HCT116 (cell line): ENCODE results near the gene RNF126. TPM values are rescaled to one million over a fixed set of nuclear protein-coding genes. Genes with fewer than 3 reads are reported as not detected.

Experiments
- ATAC-seq: fragments of 200-7000 bp; cut with Tn5 transposase; 2 replicates; pipeline ENCODE4 v1.9.1; 2020; ENCODE audit warnings: mild to moderate bottlenecking, moderate library complexity
- BruUV-seq: library from RNA; stranded (reverse); fragments of 400-500 nt; replicated peaks from 2 replicates; lab custom pipeline; 2021; lab: Mats Ljungman, UMichigan
- CTCF ChIA-PET: fragments of 300-600 bp; sonication (Branson Sonifier 250); formaldehyde crosslinking; loops from one replicate; lab custom pipeline; 2021; ENCODE audit warnings: antibody characterized with exemption; lab: Charles Lee
- POLR2A ChIA-PET: fragments of 300-600, 350-600 bp; sonication (Branson Sonifier 250); formaldehyde crosslinking; loops from one replicate; lab custom pipeline; 2021; ENCODE audit warnings: antibody characterized with exemption; lab: Charles Lee
- RAD21 ChIA-PET, 2 experiments: fragments of 300-600 bp; sonication (Branson Sonifier 250); formaldehyde crosslinking; loops; one replicate each; lab custom pipeline; 2023; ENCODE audit warnings: low total read pairs in 2 of 2; ENCODE audit not compliant: uncharacterized antibody in 2 of 2, unreplicated experiment in 2 of 2, low non-redundant PET in 1 of 2; lab: Charles Lee
- DNase-seq: peaks from one replicate; pipeline ENCODE4 v3.0.0-alpha.2; 2010; ENCODE audit warnings: low read depth, low spot score
- H2AFZ ChIP-seq: fragments of 200-600 bp; shearing (Covaris generic), sonication (generic); 2 replicates; pipeline ENCODE4 v1.6.1; 2017; ENCODE audit warnings: low read depth, mixed run types, mixed read lengths, antibody characterized with exemption, low read length; ENCODE audit not compliant: poor library complexity, severe bottlenecking
- H3K27ac ChIP-seq: 2 replicates; pipeline ENCODE4 v1.5.1; 2012; ENCODE audit warnings: low read depth, low read length
- H3K27me3 ChIP-seq: fragments of 200-600 bp; sonication (generic); 2 replicates; pipeline ENCODE4 v1.6.1; 2016; ENCODE audit warnings: mixed run types, low read length, mixed read lengths; ENCODE audit not compliant: insufficient read depth
- H3K36me3 ChIP-seq, 2 experiments: fragments of 200-500 bp in 1 of 2; fragments of 200-600 bp in 1 of 2; sonication (Bioruptor generic) in 1 of 2; sonication (generic) in 1 of 2; 2 replicates each; pipeline versions ENCODE4 v1.5.1 to v1.6.1; 2014 to 2016; ENCODE audit warnings: low read length in 2 of 2, inconsistent platforms in 1 of 2, mixed read lengths in 1 of 2, mixed run types in 1 of 2; ENCODE audit not compliant: insufficient read depth in 2 of 2, control insufficient read depth in 1 of 2
- H3K4me1 ChIP-seq, 2 experiments: fragments of 200-600 bp in 1 of 2; sonication (generic) in 1 of 2; 2 replicates each; pipeline versions ENCODE4 v1.5.1 to v1.6.1; 2012 to 2017; ENCODE audit warnings: low read length in 2 of 2, inconsistent platforms in 1 of 2, mild to moderate bottlenecking in 1 of 2, mixed read lengths in 1 of 2, mixed run types in 1 of 2, moderate library complexity in 1 of 2; ENCODE audit not compliant: insufficient read depth in 2 of 2, control insufficient read depth in 1 of 2
- H3K4me2 ChIP-seq: fragments of 200-600 bp; sonication (generic); 2 replicates; pipeline ENCODE4 v1.6.1; 2017; ENCODE audit warnings: mixed run types, low read length, mixed read lengths
- H3K4me3 ChIP-seq, 2 experiments: fragments of 200-600 bp in 1 of 2; sonication (generic) in 1 of 2; replicated peaks in 1 of 2; 2 replicates each; pipeline ENCODE4 v1.5.1; 2011 to 2016; ENCODE audit warnings: low read length in 2 of 2, control low read depth in 1 of 2, low read depth in 1 of 2, mild to moderate bottlenecking in 1 of 2, mixed read lengths in 1 of 2, mixed run types in 1 of 2
- H3K79me2 ChIP-seq: fragments of 200-600 bp; sonication (generic); 2 replicates; pipeline ENCODE4 v1.6.1; 2017; ENCODE audit warnings: mild to moderate bottlenecking, mixed run types, low read length, moderate library complexity, mixed read lengths; ENCODE audit not compliant: insufficient read depth
- H3K9ac ChIP-seq: fragments of 200-600 bp; sonication (generic); 2 replicates; pipeline ENCODE4 v1.6.1; 2016; ENCODE audit warnings: low read length, mixed read lengths
- H3K9me2 ChIP-seq: fragments of 200-600 bp; sonication (generic), shearing (Covaris generic); 2 replicates; pipeline ENCODE4 v1.6.1; 2017; ENCODE audit warnings: mixed run types, mild to moderate bottlenecking, moderate library complexity; ENCODE audit not compliant: insufficient read depth
- H3K9me3 ChIP-seq, 2 experiments: fragments of 200-500 bp in 1 of 2; fragments of 200-600 bp in 1 of 2; sonication (Bioruptor generic) in 1 of 2; sonication (generic) in 1 of 2; 2 replicates each; pipeline ENCODE4 v1.6.1; 2014 to 2017; ENCODE audit warnings: low read length in 2 of 2, mixed read lengths in 2 of 2, inconsistent platforms in 1 of 2, low read depth in 1 of 2, mild to moderate bottlenecking in 1 of 2, mixed run types in 1 of 2, moderate library complexity in 1 of 2; ENCODE audit not compliant: control insufficient read depth in 1 of 2, insufficient read depth in 1 of 2
- H4K20me1 ChIP-seq: fragments of 200-600 bp; sonication (generic), shearing (Covaris generic); 2 replicates; pipeline ENCODE4 v1.6.1; 2017; ENCODE audit warnings: mixed run types, mild to moderate bottlenecking, moderate library complexity; ENCODE audit not compliant: insufficient read depth
- CBX3 ChIP-seq: IDR thresholded peaks from 2 replicates; pipeline ENCODE4 v1.6.1; 2012; ENCODE audit warnings: low read depth
- CEBPB ChIP-seq: IDR thresholded peaks from 2 replicates; pipeline ENCODE4 v1.6.1; 2012; ENCODE audit warnings: low read depth
- EGR1 ChIP-seq: IDR thresholded peaks from 2 replicates; pipeline ENCODE4 v1.6.1; 2012; ENCODE audit warnings: low read depth
- ELF1 ChIP-seq: IDR thresholded peaks from 2 replicates; pipeline ENCODE4 v1.6.1; 2012; ENCODE audit warnings: low read depth, borderline replicate concordance
- EZH2phosphoT487 ChIP-seq: fragments of 200-600 bp; IDR thresholded peaks from 2 replicates; pipeline ENCODE4 v1.6.1; 2018; ENCODE audit warnings: antibody characterized with exemption, borderline replicate concordance
- JUND ChIP-seq: IDR thresholded peaks from 2 replicates; pipeline ENCODE4 v1.6.1; 2012
- POLR2AphosphoS5 ChIP-seq: IDR thresholded peaks from 2 replicates; pipeline ENCODE4 v1.6.1; 2011; ENCODE audit warnings: mild to moderate bottlenecking, low read depth, low read length, moderate library complexity
- SP1 ChIP-seq: IDR thresholded peaks from 2 replicates; pipeline ENCODE4 v1.6.1; 2012; ENCODE audit warnings: low read depth
- SRF ChIP-seq: IDR thresholded peaks from 2 replicates; pipeline ENCODE4 v1.6.1; 2012; ENCODE audit warnings: low read depth
- TCF7L2 ChIP-seq: IDR thresholded peaks from 2 replicates; pipeline ENCODE4 v1.7.0; 2011; ENCODE audit warnings: borderline replicate concordance, inconsistent platforms; ENCODE audit not compliant: insufficient read depth, insufficient read length; ENCODE audit errors: extremely low read depth
- YY1 ChIP-seq: IDR thresholded peaks from 2 replicates; pipeline ENCODE4 v1.6.1; 2011; ENCODE audit warnings: low read length, low read depth, moderate library complexity, mild to moderate bottlenecking; ENCODE audit not compliant: insufficient replicate concordance; ENCODE audit errors: extremely low read depth
- intact Hi-C: fragments of 100-400 bp; cut with micrococcal nuclease; formaldehyde crosslinking; loops from 2 replicates; pipeline ENCODE4 v1.10.0; 2022
- total RNA-seq: library from RNA; stranded (reverse); gene quantifications from one replicate; pipeline ENCODE4 v1.2.1, GENCODE V29; 2021; ENCODE audit not compliant: unreplicated experiment
- TF ChIP-seq, protein P1 (sequence below): IDR thresholded peaks from 2 replicates; pipeline ENCODE4 v1.6.1; 2012
- TF ChIP-seq, protein P2 (sequence below): IDR thresholded peaks from 2 replicates; pipeline ENCODE4 v1.6.1; 2012; ENCODE audit warnings: low read depth

RNF126 gene
- total RNA-seq, 1 experiment from 2014 or later: 93.8 TPM

DNA sequence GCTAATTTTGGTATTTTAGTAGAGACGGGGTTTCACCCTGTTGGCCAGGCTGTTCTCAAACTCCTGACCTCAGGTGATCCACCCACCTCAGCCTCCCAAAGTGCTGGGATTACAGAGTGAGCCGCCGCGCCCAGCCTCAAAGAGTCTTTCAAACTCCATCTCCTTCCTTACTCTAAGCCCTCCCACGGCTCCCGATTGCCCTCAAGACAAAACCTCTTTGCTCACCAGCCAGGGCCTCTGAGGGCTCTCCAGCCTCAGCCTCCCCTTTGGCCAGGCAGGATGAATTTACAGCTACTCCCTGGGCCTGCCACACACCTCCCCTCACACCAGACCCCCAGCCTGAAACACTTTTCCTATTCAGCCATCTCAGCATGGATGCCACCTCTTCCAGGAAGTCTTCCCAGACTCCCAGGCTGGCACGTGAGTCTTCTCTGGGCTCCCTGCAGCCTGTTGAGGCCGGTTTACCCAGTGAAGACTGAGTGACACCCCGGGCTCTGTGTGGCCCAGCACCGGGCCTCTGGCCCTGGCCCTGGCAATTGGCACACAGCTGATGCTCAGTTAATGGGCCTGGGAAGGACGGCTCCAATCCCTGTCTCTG is 24.7 kb upstream of the RNF126 start:
- no peak overlapping the region for H2AFZ ChIP-seq
- DNase-seq: no peak
- H3K4me1 ChIP-seq: no peaks in the 10 kb centered on the region
- H3K79me2 ChIP-seq: no peaks in the 10 kb centered on the region
- no peaks in the 10 kb centered on the region for H3K27me3 ChIP-seq
- no peaks in the 10 kb centered on the region for H3K36me3 ChIP-seq
- no peak overlapping the region for H3K27ac ChIP-seq
- no peak overlapping the region for H3K4me3 ChIP-seq
- ChIA-PET POLR2A (interaction anchor here (1.0 kb wide), 1 partner anchor 11 kb away, joined by 4 read pairs; no protein-coding TSS in a partner anchor), CTCF (no interaction called here), RAD21 (no interaction called here)
- H3K9ac ChIP-seq: no peak overlapping the region
- ATAC-seq: no peak
- intact Hi-C loops: no loop called here
- H3K9me3 ChIP-seq: no peaks in the 10 kb centered on the region
- H4K20me1 ChIP-seq: no peaks in the 10 kb centered on the region
- no peaks in the 10 kb centered on the region for H3K9me2 ChIP-seq
- no peak for TF ChIP-seq JUND
- TF ChIP-seq EGR1: no peak
- TF ChIP-seq EZH2phosphoT487: no peak
- no peak overlapping the region for H3K4me2 ChIP-seq
- no TSS peak for BruUV-seq

- no peaks in the 10 kb centered on the region for H3K79me2 ChIP-seq
- no peaks in the 10 kb centered on the region for H3K27me3 ChIP-seq
- H3K4me2 ChIP-seq: no peak overlapping the region
- ChIA-PET CTCF (no interaction called here), POLR2A (no interaction called here), RAD21 (no interaction called here)
- BruUV-seq: no TSS peak
- H4K20me1 ChIP-seq: no peaks in the 10 kb centered on the region
- H3K27ac ChIP-seq: no peak overlapping the region
- no peaks in the 10 kb centered on the region for H3K9me2 ChIP-seq
- no peaks in the 10 kb centered on the region for H3K36me3 ChIP-seq
- intact Hi-C loops: no loop called here
- H2AFZ ChIP-seq: no peak overlapping the region
- no peak overlapping the region for H3K9ac ChIP-seq
- no peaks in the 10 kb centered on the region for H3K9me3 ChIP-seq
- H3K4me1 ChIP-seq: no peaks in the 10 kb centered on the region
- ATAC-seq: no peak
- no peak for TF ChIP-seq CBX3
- TF ChIP-seq, protein P1, sequence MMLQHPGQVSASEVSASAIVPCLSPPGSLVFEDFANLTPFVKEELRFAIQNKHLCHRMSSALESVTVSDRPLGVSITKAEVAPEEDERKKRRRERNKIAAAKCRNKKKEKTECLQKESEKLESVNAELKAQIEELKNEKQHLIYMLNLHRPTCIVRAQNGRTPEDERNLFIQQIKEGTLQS: no peak
- TF ChIP-seq EZH2phosphoT487: no peak
- TF ChIP-seq ELF1: no peak
- TF ChIP-seq TCF7L2: no peak
- no peak for TF ChIP-seq JUND
- TF ChIP-seq, protein P2, sequence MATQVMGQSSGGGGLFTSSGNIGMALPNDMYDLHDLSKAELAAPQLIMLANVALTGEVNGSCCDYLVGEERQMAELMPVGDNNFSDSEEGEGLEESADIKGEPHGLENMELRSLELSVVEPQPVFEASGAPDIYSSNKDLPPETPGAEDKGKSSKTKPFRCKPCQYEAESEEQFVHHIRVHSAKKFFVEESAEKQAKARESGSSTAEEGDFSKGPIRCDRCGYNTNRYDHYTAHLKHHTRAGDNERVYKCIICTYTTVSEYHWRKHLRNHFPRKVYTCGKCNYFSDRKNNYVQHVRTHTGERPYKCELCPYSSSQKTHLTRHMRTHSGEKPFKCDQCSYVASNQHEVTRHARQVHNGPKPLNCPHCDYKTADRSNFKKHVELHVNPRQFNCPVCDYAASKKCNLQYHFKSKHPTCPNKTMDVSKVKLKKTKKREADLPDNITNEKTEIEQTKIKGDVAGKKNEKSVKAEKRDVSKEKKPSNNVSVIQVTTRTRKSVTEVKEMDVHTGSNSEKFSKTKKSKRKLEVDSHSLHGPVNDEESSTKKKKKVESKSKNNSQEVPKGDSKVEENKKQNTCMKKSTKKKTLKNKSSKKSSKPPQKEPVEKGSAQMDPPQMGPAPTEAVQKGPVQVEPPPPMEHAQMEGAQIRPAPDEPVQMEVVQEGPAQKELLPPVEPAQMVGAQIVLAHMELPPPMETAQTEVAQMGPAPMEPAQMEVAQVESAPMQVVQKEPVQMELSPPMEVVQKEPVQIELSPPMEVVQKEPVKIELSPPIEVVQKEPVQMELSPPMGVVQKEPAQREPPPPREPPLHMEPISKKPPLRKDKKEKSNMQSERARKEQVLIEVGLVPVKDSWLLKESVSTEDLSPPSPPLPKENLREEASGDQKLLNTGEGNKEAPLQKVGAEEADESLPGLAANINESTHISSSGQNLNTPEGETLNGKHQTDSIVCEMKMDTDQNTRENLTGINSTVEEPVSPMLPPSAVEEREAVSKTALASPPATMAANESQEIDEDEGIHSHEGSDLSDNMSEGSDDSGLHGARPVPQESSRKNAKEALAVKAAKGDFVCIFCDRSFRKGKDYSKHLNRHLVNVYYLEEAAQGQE: no peak
- TF ChIP-seq POLR2AphosphoS5: no peak
- TF ChIP-seq CEBPB: no peak
- no peak for TF ChIP-seq SRF
- no peak for TF ChIP-seq SP1
- TF ChIP-seq YY1: no peak
- no peak for DNase-seq
- H3K4me3 ChIP-seq: no peak overlapping the region
These were observed 23.7 kb upstream of the RNF126 start for GRCh38 chr19:686589-687297.
